Mesothelial cell of epicardium (in vitro differentiated cells): ENCODE measurements around the gene KCNG4. TPM values are rescaled to one million over a fixed set of nuclear protein-coding genes. Genes with fewer than 3 reads are reported as not detected.

Experiments
- DNase-seq, 2 experiments: peaks; one replicate each; pipeline ENCODE4 v3.0.0; 2021; ENCODE audit warnings: low spot score in 2 of 2; ENCODE audit not compliant: unreplicated experiment in 2 of 2
- H3K27ac Mint-ChIP-seq: 2 replicates; pipeline ENCODE4 v1.8.0; 2021; ENCODE audit warnings: mixed read lengths
- H3K27me3 Mint-ChIP-seq: 2 replicates; pipeline ENCODE4 v1.8.0; 2021; ENCODE audit warnings: low read depth, mixed read lengths
- H3K36me3 Mint-ChIP-seq: 2 replicates; pipeline ENCODE4 v1.8.0; 2021; ENCODE audit warnings: mixed read lengths
- H3K4me1 Mint-ChIP-seq: 2 replicates; pipeline ENCODE4 v1.8.0; 2021; ENCODE audit warnings: mixed read lengths
- H3K4me3 Mint-ChIP-seq: 2 replicates; pipeline ENCODE4 v1.8.0; 2021; ENCODE audit warnings: mild to moderate bottlenecking, moderate library complexity, mixed read lengths
- H3K9me3 Mint-ChIP-seq: 2 replicates; pipeline ENCODE4 v1.8.0; 2021; ENCODE audit warnings: mixed read lengths
- total RNA-seq: library from RNA; stranded (reverse); gene quantifications from 3 replicates; pipeline ENCODE4 v1.2.1, GENCODE V29; 2021
- TF ChIP-seq, protein P1 (sequence below): fragments of 200-600 bp; sonication (generic); IDR thresholded peaks from one replicate; pipeline ENCODE4 v1.5.0; 2021; ENCODE audit warnings: antibody characterized with exemption; ENCODE audit not compliant: unreplicated experiment

The KCNG4 gene
- total RNA-seq, 1 donor from 2014 or later, result not detected

DNA sequence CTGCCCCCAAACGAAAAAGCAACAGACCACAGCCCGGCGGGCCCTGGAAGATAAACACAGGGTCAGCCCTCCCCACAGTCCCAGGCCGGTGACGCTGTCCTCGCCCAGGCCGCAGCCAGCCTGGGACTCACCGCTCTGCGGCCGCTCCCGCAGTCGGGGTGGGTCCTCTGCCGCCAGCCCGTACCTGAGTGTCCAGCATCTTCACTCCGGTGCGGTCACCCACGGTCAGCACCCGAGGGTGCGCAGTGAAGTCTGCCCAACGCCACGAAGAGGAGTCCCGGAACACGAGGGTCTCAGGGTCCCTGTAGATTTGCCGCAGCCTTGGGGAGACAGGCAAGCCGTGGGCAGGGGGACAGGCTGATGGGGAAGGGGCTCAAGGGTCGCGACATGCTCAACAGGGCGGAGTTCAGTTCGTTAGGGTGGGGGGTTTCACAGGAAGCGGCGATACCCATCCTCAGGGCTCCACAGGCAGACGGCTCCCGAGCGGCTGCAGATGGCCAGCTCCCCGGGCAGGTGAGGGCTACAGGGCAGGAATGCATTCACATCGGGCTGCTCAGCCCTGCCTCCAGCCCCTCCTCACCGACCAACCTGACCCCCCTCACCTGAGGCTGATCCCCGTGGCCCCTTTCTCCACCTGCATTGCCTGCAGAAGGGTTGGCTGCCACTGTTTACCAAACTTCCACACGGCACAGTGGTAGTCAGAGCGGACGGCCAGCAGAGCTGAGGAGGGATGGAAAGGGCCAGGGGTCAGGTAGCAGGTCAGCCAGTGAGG is 58.5 kb downstream of the KCNG4 start:
- DNase-seq, result no peak
- peaks cover 16% of the 10 kb centered on the region for H3K36me3 Mint-ChIP-seq
- no peaks in the 10 kb centered on the region for H3K27me3 Mint-ChIP-seq
- no peak overlapping the region for H3K27ac Mint-ChIP-seq
- no peaks in the 10 kb centered on the region for H3K9me3 Mint-ChIP-seq
- no peak overlapping the region for H3K4me3 Mint-ChIP-seq
- H3K4me1 Mint-ChIP-seq, result peaks cover 22% of the 10 kb centered on the region
- TF ChIP-seq, protein P1, sequence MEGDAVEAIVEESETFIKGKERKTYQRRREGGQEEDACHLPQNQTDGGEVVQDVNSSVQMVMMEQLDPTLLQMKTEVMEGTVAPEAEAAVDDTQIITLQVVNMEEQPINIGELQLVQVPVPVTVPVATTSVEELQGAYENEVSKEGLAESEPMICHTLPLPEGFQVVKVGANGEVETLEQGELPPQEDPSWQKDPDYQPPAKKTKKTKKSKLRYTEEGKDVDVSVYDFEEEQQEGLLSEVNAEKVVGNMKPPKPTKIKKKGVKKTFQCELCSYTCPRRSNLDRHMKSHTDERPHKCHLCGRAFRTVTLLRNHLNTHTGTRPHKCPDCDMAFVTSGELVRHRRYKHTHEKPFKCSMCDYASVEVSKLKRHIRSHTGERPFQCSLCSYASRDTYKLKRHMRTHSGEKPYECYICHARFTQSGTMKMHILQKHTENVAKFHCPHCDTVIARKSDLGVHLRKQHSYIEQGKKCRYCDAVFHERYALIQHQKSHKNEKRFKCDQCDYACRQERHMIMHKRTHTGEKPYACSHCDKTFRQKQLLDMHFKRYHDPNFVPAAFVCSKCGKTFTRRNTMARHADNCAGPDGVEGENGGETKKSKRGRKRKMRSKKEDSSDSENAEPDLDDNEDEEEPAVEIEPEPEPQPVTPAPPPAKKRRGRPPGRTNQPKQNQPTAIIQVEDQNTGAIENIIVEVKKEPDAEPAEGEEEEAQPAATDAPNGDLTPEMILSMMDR, result no peak

DNA sequence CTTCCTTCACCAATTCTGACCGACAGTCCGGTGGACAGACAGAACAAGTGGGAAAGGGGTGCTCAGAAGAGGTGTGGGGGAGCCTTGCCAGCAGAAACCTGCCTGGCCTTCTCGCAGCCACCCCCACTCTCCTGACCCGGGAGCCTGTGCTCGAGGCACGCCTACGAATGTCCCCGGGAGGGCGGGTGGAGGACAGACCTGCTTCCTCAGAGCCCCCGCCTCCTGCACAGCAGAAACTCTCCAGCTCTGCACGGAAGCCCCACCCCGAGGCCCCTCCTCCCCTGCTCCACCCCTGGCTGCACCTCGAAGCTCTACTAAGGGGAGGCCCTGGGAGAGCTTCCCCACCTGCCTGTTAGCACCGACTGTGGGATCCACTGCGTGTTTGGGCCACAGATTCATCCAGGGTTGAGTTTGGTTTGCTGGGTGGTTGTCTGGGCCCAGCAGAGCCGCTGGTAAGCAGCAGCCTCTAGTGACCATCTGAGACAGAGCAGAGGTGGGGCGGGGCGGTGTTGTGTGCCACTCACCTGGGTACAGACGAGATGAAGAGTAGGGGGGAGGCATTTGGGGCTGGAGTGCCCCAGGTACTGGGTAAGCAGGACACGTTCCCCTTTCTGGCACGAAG is 59.2 kb downstream of the KCNG4 start:
- Mint-ChIP-seq H3K27ac (no peak overlapping the region), H3K4me3 (no peak overlapping the region), H3K4me1 (peaks cover 17% of the 10 kb centered on the region), H3K36me3 (peaks cover 16% of the 10 kb centered on the region), H3K27me3 (no peaks in the 10 kb centered on the region), H3K9me3 (no peaks in the 10 kb centered on the region)
- TF ChIP-seq, protein P1, result no peak
- no peak for DNase-seq

DNA sequence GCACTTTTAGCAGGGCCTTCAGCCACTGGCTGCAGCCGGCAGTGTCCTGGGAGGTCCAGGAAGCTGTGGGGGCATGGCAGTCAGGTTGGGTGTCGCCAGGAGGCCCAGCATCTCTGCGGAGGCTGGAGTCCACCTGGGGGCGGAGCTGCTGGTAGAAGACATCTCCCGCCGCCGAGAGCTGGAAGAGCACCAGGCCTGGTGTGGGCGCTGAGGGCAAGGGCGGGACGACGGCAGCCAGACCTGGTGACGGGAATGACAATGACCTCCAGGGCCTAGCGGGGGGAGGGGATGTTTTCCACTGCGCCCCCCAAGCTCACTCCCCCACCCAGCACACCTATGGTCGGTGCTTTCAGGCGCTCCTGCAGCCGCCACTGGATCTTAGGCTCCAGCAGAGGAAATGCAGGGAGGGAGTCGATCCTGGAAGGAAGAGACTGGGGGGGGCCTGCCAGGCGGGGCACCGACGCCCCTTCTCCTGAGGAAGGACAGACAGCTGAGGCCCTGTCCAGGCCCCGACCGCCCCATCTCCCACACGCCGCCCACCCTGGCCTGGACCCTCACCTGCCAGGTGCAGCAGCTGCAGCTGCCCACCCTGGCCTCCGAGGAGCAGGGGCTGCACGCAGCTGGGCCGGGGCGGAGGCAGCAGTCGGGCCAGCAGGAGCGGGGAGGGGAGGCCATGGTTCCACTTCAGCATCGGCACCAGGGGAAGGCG is 60.0 kb downstream of the KCNG4 start:
- Mint-ChIP-seq H3K9me3 (no peaks in the 10 kb centered on the region), H3K27me3 (no peaks in the 10 kb centered on the region), H3K4me1 (peaks cover 16% of the 10 kb centered on the region), H3K27ac (no peak overlapping the region), H3K4me3 (no peak overlapping the region), H3K36me3 (peaks cover 13% of the 10 kb centered on the region)
- no peak for DNase-seq
- TF ChIP-seq, protein P1, result no peak

DNA sequence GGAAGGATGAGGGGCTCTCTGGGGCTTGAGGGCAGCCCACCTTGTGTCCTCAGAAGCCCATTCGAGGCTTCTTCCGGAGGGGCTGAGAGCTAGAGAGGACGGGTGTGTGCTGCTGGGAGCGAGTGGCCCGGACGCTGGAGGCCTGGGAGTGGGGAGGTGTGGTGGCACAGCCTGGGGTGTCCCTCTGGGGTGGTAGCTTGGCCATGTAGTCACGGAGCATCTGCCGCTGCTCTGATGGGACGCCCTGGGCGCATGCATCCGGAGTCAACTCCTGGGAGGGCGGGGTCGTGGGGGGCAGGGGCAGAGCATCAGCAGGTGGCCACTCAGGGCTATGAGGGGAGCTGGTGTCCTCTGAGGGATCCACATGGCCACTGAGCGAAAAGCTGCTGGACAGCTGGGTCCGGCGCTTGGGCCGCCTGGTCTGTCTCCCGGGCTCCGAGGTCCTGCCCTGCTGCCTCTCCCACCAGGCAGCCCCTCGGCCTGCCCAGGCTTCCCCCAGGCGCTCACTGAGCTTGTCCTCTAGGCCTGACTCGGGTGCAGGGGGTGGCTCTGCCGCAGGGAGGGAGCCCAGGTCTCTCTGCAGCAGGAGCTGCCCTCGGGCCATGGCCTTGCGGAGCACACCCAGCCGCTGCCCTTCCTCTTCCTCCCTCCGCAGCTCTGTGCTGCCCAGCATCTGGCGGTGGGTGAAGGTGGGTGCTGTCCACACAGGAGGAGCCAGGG is 60.8 kb downstream of the KCNG4 start:
- H3K27ac Mint-ChIP-seq, result no peak overlapping the region
- no peaks in the 10 kb centered on the region for H3K27me3 Mint-ChIP-seq
- H3K36me3 Mint-ChIP-seq, result peaks cover 13% of the 10 kb centered on the region
- H3K4me3 Mint-ChIP-seq, result no peak overlapping the region
- DNase-seq, result no peak
- H3K9me3 Mint-ChIP-seq, result no peaks in the 10 kb centered on the region
- TF ChIP-seq, protein P1, result no peak
- H3K4me1 Mint-ChIP-seq, result peaks cover 16% of the 10 kb centered on the region

DNA sequence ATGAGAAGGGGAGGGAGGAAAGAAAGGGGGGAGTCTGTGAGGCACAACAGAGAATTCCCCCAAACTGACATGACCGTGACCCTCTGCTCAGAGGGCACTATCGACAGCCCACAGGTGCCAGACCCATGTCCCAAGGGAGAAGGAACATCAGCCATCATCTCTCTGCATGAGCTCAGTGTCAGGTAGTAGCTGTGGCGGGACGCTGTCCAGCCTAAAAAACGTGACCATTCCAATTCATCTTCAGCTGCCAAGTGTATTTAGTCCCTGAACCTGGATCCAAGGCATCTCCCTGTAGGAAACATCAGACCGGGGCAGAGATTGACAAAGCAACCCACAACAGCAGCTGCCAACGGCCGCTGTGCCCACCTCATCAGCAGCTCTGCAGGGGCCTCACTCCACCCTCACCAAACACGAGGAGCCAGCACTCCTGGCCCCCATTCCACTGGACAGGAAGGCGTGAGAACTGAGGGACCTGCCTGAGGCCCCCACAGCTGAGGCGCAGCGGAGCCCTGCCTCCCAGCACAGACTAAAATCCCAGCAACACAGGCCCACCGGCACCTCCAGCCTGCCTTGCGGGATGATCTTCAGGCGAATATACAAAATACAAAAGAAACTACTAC is 61.6 kb downstream of the KCNG4 start:
- H3K36me3 Mint-ChIP-seq, result peaks cover 8% of the 10 kb centered on the region
- no peaks in the 10 kb centered on the region for H3K27me3 Mint-ChIP-seq
- DNase-seq, result no peak
- H3K4me1 Mint-ChIP-seq, result peaks cover 16% of the 10 kb centered on the region
- H3K4me3 Mint-ChIP-seq, result no peak overlapping the region
- TF ChIP-seq, protein P1, result no peak
- H3K9me3 Mint-ChIP-seq, result no peaks in the 10 kb centered on the region
- peak overlapping the region; percentile 77 for H3K27ac Mint-ChIP-seq
